Activated CD4-positive, alpha-beta T cell treated with anti-CD3 and anti-CD28 coated beads for 24 hours (primary cell): Measurements from ENCODE around the gene NSA2.

Experiments used
- DNase-seq, 2 donors: peaks; one replicate each; pipeline ENCODE4 v3.0.0-alpha.2; 2020; ENCODE audit warnings: low read depth in 2 of 2

NSA2 gene

DNA sequence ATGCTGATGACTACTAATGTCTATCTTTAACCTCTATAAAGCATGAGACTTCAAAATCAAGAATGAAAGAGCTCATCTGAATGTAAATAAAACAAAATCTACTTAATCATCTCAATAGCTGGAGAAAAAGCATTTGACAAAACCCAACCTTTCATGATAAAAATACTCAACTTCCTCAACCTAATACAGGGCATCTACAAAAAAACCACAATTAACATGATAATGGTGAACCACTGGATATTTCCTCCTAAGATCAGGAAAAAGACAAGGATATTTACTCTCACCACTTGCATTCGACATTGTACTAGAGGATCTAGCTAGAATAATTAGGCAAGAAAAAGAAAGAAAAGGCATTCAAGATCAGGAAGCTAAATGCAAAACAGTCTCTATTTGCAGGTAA is 49.8 kb downstream of the NSA2 start:
- no peak for DNase-seq

- no peak for DNase-seq
These were observed 55.2 kb downstream of the NSA2 start for GRCh38 chr5:74822288-74822687.

DNA sequence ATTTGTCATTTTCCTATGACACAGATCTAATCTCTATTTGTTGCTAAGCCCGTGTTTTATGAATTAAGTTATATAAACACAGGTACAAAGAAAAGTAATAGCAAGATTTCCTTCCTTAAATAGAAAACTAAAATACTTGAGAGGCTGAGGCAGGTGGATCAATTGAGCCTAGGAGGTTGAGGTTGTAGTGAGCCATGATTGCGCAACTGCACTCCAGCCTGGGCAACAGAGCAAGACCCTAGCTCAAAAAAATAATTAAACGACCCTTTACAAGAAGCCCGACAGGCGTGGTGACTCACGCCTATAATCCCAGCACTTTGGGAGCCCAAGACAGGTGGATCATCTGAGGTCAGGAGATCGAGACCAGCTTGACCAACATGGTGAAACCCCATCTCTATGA is 62.4 kb downstream of the NSA2 start:
- DNase-seq = no peak
